ENCODE results near the gene CST3.

The CST3 gene

DNA sequence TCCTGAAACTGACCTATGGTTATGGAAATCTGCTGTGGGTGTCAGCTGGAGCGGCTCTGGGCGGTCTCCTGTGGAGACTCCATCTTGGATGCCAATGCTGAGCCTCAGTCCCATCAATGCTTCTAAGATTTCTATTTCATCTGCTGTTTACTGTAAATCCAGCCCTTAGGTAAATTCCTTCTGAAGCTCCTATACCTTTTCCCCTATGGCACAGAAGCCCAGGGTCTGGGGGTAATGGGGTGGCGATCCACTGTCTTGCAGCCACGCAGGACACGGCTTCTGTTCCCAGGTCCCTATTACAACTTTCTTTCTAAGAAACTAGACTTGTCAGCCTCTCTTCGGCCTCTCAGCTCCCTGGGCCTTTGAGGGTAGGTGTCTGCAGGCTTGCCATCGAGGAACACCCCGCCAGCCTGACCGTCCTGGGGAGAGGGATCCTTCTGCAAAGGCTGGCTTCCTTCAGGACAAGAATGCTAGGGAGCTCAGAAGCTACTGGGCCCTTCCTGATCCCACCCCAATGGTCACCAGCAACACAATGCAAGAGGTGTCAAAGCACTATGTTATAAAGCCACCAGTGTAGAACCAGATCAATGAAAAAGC is 6.4 kb downstream of the CST3 start:
- DNase-seq (ENCODE audit: low spot score): no peak
- TF ChIP-seq, protein P1, sequence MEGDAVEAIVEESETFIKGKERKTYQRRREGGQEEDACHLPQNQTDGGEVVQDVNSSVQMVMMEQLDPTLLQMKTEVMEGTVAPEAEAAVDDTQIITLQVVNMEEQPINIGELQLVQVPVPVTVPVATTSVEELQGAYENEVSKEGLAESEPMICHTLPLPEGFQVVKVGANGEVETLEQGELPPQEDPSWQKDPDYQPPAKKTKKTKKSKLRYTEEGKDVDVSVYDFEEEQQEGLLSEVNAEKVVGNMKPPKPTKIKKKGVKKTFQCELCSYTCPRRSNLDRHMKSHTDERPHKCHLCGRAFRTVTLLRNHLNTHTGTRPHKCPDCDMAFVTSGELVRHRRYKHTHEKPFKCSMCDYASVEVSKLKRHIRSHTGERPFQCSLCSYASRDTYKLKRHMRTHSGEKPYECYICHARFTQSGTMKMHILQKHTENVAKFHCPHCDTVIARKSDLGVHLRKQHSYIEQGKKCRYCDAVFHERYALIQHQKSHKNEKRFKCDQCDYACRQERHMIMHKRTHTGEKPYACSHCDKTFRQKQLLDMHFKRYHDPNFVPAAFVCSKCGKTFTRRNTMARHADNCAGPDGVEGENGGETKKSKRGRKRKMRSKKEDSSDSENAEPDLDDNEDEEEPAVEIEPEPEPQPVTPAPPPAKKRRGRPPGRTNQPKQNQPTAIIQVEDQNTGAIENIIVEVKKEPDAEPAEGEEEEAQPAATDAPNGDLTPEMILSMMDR (IDR thresholded peaks at IDR 0.05; ENCODE audit: extremely low read depth, missing control alignments): no peak

DNA sequence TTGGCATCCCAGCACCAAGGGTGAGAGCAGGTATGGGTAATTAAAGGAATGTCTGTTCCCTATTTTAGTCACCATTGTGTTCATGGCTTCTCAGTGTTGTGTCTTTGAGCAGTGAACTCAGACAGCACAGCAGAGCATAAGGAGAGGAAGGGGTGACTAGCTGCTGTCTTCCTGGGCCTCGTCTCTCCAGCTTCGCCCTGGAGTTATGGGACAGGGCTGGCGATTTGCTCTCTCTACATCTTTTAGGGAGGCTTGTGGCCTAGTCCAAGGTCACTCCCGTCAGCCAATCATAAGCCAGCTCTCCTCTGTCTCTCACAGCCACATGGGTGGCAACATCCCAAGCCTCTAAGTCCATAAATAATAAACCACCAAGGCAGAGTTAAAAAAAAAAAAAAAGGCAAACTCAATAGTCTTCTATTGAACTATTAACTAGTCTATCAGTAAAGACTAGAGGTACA is 7.3 kb downstream of the CST3 start:
- no peak for DNase-seq (ENCODE audit: low spot score)
- TF ChIP-seq, protein P1 (IDR thresholded peaks at IDR 0.05; ENCODE audit: extremely low read depth, missing control alignments): no peak

DNA sequence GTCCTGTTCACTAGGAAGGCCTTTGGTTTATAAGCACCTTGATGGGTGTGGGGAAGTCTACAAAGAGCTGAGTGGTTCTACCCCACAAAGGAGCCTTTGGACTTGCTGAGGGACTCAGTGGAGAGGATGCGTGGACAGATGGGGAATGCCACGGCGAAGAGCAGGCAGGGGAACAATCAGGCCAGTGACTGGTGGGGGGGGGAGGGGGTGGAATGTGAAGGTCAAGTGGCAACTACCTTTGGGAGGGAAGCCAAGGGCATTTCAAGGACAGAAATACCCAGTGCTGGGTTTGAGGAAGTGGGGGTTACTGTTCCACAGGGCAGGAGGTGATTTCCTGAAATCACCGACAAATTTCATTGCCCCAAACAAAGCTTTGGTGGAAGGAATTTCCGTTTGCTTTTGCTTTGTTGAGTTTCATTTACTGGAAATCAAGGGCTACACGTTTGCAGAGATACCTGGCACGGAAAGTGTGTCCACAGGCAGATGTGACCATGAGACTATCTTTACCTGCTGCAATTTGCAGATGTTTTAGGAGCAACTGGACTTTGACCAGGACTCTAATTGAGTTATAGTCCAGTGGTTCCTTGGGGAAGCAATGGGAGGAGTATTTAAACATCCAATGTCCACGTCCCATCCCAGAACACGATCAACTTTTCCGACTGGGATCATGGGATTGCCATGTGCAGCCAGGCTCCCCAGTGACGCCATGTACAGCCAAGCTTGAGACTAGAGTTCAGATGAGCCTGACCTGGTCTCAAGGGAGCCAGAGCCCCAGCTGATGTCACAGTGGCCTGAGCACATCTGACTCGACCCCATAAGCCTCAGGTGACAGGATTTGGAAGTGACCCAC is 8.0 kb downstream of the CST3 start:
- TF ChIP-seq, protein P1 (IDR thresholded peaks at IDR 0.05; ENCODE audit: extremely low read depth, missing control alignments): no peak
- no peak for DNase-seq (ENCODE audit: low spot score)

DNA sequence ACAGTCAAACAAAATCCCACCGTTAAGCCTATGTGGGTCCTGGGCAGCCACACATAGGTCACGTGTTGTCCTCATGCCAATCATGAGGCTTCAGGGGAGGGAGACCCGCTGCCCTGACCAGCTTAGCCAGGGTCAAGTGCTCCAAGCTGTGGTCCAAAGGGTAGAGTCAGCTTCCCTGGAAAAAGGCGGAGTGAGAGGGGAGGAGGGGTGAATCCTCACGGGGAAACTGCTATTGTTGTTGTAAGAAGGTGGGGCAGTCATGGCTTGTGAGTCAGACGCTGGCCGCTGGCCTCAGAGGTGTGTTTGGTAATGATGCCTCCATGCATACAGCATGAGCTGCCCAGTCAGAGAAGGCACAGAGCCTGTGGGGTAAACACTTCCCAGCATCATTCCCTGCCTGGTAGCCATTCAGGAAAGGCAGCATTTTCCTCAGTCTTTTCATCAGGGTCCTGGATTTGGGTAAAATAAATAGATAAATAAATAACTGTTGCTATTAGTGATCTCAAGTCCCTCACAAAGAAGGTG is 8.7 kb downstream of the CST3 start:
- TF ChIP-seq, protein P1 (IDR thresholded peaks at IDR 0.05; ENCODE audit: extremely low read depth, missing control alignments): no peak

DNA sequence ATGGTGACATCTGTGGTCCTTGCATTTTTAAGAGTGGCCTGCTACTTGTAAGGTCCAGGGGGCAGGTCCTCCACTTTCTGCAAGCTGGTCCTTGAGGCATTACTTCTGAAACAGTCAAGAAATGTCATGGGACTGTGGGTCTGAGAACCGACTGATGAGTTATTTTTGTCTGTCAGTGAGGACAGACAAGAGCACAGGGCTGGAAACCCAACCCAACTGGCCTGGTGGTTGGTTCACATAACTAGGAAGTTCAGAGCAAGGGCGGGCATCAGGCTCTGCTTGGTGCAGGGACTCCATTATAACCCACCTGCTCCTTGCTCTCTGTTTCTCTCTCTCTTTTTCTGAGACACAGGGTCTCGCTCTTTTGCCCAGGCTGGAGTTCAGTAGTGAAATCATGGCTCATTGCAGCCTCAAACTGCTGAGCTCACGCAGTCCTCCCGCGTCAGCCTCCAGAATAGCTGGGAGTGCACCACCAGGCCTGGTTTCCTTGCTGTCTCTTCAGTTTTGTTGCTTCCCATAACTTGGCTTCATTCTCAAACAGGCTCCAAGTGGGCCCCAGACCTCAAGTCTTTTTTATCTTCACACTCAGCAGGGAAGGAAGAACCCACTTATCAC is 9.2 kb downstream of the CST3 start:
- TF ChIP-seq, protein P1 (IDR thresholded peaks at IDR 0.05; ENCODE audit: extremely low read depth, missing control alignments): no peak
- DNase-seq (ENCODE audit: low spot score): no peak

More for the DNA sequence above, 8.7 kb downstream of the CST3 start:
- no peak for DNase-seq (ENCODE audit: low spot score)

DNA sequence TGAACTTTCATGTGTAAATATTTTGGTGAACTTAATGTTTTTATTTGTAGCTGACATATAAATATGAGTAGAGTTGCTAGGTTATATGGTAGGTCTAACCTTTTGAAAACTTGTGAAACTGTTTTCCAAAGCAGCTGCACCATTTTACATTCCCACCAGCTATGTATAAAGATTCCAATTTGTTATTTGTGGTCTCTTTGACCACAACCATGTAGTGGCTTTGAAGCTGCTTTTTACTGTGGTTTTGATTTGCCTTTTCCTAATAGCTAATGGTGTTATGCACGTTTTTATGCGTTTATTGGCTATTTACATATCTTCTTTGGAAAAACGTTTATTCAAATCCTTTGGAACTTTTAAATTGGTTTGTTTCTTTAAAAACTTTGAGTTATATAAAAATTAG is 10.3 kb downstream of the CST3 start:
- TF ChIP-seq, protein P1 (IDR thresholded peaks at IDR 0.05; ENCODE audit: extremely low read depth, missing control alignments): no peak
- DNase-seq (ENCODE audit: low spot score): no peak
